Type B pancreatic cell (in vitro differentiated cells): ENCODE results near the gene ATF2. TPM values are rescaled to one million over a fixed set of nuclear protein-coding genes. Genes with fewer than 3 reads are reported as not detected.

Experiments used
- DNase-seq: peaks from one replicate; pipeline ENCODE4 v3.0.0; 2021; ENCODE audit warnings: mixed read lengths; ENCODE audit not compliant: unreplicated experiment; ENCODE audit errors: extremely low spot score
- H3K27ac Mint-ChIP-seq: 2 replicates; pipeline ENCODE4 v1.8.0; 2021; ENCODE audit warnings: mild to moderate bottlenecking, mixed read lengths
- H3K27me3 Mint-ChIP-seq: 2 replicates; pipeline ENCODE4 v1.8.0; 2021; ENCODE audit warnings: mixed read lengths
- H3K36me3 Mint-ChIP-seq: 2 replicates; pipeline ENCODE4 v1.8.0; 2021; ENCODE audit warnings: mixed read lengths
- H3K4me1 Mint-ChIP-seq: one replicate; pipeline ENCODE4 v1.8.0; 2021; ENCODE audit warnings: mixed read lengths; ENCODE audit not compliant: unreplicated experiment
- H3K4me3 Mint-ChIP-seq: 2 replicates; pipeline ENCODE4 v1.8.0; 2021; ENCODE audit warnings: mild to moderate bottlenecking, mixed read lengths
- H3K9me3 Mint-ChIP-seq: 2 replicates; pipeline ENCODE4 v1.8.0; 2021; ENCODE audit warnings: mixed read lengths
- microRNA-seq: library from miRNA; unstranded; fragments of <30 nt; microRNA quantifications from one replicate; pipeline ENCODE4, GENCODE V29; 2020
- total RNA-seq: library from RNA; stranded (reverse); gene quantifications from 2 replicates; pipeline ENCODE4 v1.2.1, GENCODE V29; 2021; ENCODE audit warnings: low replicate concordance
- TF ChIP-seq, protein P1 (sequence below): fragments of 200-600 bp; sonication (generic); conservative IDR thresholded peaks from 2 replicates; pipeline ENCODE4 v1.5.0; 2021; ENCODE audit warnings: antibody characterized with exemption, mild to moderate bottlenecking

Gene ATF2
- total RNA-seq, 1 donor from 2014 or later, result 56.1 TPM

DNA sequence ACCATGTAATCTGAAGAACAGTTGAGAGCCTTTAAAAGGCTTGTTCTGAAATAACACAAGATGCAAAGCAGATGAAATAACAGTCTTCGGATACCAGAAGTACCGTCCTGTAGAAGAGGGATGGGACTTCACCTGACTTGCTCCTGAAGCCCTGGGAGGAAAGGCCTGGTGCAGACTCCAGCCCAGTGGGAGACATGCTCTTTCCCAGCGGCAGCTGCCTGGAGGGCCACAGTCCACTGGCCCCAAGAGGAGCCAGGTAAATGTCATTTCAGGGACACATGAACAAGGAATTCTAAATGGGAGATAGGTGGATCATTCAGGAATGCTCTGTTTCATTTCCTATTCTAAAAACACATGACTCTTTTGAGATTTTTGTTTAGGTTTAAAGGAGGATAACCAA, 140.2 kb downstream of the ATF2 start:
- H3K4me1 Mint-ChIP-seq, result peaks cover 7% of the 10 kb centered on the region
- peaks cover 9% of the 10 kb centered on the region for H3K9me3 Mint-ChIP-seq
- DNase-seq, result no peak
- H3K36me3 Mint-ChIP-seq, result no peaks in the 10 kb centered on the region
- H3K4me3 Mint-ChIP-seq, result no peak overlapping the region
- no peaks in the 10 kb centered on the region for H3K27me3 Mint-ChIP-seq
- TF ChIP-seq, protein P1, sequence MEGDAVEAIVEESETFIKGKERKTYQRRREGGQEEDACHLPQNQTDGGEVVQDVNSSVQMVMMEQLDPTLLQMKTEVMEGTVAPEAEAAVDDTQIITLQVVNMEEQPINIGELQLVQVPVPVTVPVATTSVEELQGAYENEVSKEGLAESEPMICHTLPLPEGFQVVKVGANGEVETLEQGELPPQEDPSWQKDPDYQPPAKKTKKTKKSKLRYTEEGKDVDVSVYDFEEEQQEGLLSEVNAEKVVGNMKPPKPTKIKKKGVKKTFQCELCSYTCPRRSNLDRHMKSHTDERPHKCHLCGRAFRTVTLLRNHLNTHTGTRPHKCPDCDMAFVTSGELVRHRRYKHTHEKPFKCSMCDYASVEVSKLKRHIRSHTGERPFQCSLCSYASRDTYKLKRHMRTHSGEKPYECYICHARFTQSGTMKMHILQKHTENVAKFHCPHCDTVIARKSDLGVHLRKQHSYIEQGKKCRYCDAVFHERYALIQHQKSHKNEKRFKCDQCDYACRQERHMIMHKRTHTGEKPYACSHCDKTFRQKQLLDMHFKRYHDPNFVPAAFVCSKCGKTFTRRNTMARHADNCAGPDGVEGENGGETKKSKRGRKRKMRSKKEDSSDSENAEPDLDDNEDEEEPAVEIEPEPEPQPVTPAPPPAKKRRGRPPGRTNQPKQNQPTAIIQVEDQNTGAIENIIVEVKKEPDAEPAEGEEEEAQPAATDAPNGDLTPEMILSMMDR, result no peak
- no peak overlapping the region for H3K27ac Mint-ChIP-seq

DNA sequence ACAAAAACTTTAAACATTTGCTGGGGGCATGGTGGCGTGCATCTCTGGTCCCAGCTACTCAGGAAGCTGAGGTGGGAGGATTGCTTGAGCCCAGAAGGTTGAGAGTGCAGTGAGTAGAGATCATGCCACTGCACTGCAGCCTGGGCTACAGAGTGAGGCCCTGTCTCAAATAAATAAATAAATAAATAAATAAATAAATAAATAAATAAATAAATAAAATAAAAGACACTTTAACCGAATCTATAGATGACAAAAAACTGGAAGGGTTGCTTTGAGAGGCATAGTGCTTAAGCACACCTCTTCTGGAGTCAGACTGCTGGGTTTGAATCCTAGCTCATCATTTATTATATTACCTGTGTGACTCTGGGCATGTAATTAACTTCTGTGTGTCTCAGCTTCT, 141.6 kb downstream of the ATF2 start:
- Mint-ChIP-seq H3K4me1 (peaks cover 7% of the 10 kb centered on the region), H3K27ac (no peak overlapping the region), H3K9me3 (peaks cover 9% of the 10 kb centered on the region)

DNA sequence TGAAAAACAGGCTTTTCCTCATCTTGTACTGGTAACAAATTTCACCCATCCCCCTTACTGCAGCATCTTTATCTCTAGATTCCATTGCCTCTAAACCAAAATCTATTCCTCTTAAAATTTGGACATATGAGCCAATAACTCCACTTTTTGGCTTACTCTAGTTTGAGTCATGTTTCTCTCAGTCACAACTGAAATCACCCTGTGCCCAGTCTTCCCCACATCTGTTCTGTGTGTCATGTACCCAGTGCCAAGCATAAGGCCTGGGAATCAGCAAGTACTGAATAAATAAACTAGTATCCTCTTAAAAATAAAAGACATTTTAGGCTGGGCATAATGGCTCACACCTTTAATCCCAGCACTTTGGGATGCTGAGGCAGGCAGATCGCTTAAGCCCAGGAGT, 142.1 kb downstream of the ATF2 start:
- peaks cover 9% of the 10 kb centered on the region for H3K9me3 Mint-ChIP-seq
- peaks cover 7% of the 10 kb centered on the region for H3K4me1 Mint-ChIP-seq
- no peaks in the 10 kb centered on the region for H3K27me3 Mint-ChIP-seq
- no peaks in the 10 kb centered on the region for H3K36me3 Mint-ChIP-seq
- TF ChIP-seq, protein P1, result no peak
- DNase-seq, result no peak
- H3K27ac Mint-ChIP-seq, result no peak overlapping the region
- H3K4me3 Mint-ChIP-seq, result no peak overlapping the region

More for the DNA sequence above, 141.6 kb downstream of the ATF2 start:
- Mint-ChIP-seq H3K27me3 (no peaks in the 10 kb centered on the region), H3K4me3 (no peak overlapping the region), H3K36me3 (no peaks in the 10 kb centered on the region)
- TF ChIP-seq, protein P1, result no peak
- no peak for DNase-seq

DNA sequence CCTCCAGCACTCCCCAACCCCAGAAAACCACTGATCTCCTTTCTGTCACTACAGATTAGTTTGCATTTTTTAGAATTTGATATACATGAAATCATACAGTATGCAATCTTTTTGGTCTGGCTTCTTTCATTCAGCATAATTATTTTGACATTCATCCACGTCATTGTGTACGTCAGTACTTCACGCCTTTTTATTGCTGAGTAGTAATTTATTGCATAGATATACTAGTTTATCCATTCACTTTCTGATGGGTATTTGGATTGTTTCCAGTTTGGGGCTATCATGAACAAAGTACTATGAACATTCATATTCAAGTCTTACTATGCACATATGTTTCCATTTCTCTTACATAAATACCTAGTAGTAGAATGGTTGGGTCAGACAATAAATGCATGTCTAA, 142.8 kb downstream of the ATF2 start:
- no peak for DNase-seq
- peaks cover 7% of the 10 kb centered on the region for H3K4me1 Mint-ChIP-seq
- no peaks in the 10 kb centered on the region for H3K36me3 Mint-ChIP-seq
- H3K27ac Mint-ChIP-seq, result no peak overlapping the region
- H3K9me3 Mint-ChIP-seq, result peaks cover 9% of the 10 kb centered on the region
- H3K4me3 Mint-ChIP-seq, result no peak overlapping the region
- H3K27me3 Mint-ChIP-seq, result no peaks in the 10 kb centered on the region
- TF ChIP-seq, protein P1, result no peak

DNA sequence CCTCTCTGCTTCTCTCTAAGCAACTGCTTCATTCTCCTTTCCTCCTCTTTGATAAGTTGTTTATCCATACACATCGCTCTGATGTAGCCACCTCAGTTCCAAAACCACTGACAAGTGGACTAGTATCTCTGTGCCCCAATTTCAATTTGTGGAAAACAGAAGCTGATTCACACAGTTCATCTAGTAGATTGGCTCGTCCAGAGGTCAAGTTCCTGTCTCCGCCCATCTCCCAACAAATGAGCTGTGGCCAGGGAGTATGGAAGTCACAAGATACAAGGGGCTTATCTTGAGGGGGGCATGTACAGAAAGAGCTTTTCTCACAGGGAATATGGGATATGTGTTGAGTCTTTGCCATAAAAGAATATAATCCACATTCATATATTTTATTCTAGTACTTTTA, 145.1 kb downstream of the ATF2 start:
- Mint-ChIP-seq H3K4me1 (peaks cover 2% of the 10 kb centered on the region), H3K9me3 (peaks cover 9% of the 10 kb centered on the region), H3K27ac (no peak overlapping the region), H3K27me3 (no peaks in the 10 kb centered on the region), H3K4me3 (no peak overlapping the region), H3K36me3 (no peaks in the 10 kb centered on the region)
- TF ChIP-seq, protein P1, result no peak
- no peak for DNase-seq

Small RNAs within 50 kb of the gene (microRNA-seq; reads per million reads assigned to microRNA genes)
- not detected for gene MIR933

Other genes starting within 250 kb of the ATF2 start
- gene CHN1, start 162.8 kb downstream of the ATF2 start, total RNA-seq, result 11.6 and 24.0 TPM in 2 replicates
- 311 and 407 TPM in 2 replicates for gene ATP5MC3, start 13.5 kb upstream of the ATF2 start, total RNA-seq